HepG2 (cell line): ENCODE results near the gene NIP7. TPM values are rescaled to one million over a fixed set of nuclear protein-coding genes. Genes with fewer than 3 reads are reported as not detected.

ENCODE experiments used
- ATAC-seq: fragments of 200-7000 bp; cut with Tn5 transposase; 3 replicates; pipeline ENCODE4 v1.9.1; 2020; ENCODE audit warnings: mild to moderate bottlenecking, moderate library complexity
- BruUV-seq: library from RNA; stranded (reverse); fragments of 400-500 nt; replicated peaks from 2 replicates; lab custom pipeline; 2021; lab: Mats Ljungman, UMichigan
- CTCF ChIA-PET: fragments of 300-600 bp; formaldehyde crosslinking; extraction: SDS; loops from one replicate; lab custom pipeline; 2021; ENCODE audit warnings: low total read pairs, inconsistent platforms, low intra/inter-chr PET ratio; lab: Yijun Ruan, JAX
- POLR2A ChIA-PET: fragments of 350-600 bp; sonication (Branson Sonifier 250); formaldehyde crosslinking; loops from one replicate; lab custom pipeline; 2020; ENCODE audit warnings: antibody characterized with exemption, inconsistent platforms; lab: Yijun Ruan, JAX
- DNase-seq: peaks from one replicate; pipeline ENCODE4 v3.0.0-alpha.2; 2015; ENCODE audit warnings: low spot score
- FAIRE-seq: peaks from 3 replicates; lab custom pipeline; 2011; peaks lifted over from hg19 to GRCh38; lab: Jason Lieb, UNC
- H2AFZ ChIP-seq: one replicate; pipeline ENCODE4 v1.6.1; 2011; ENCODE audit warnings: low read length, inconsistent platforms
- H3K27ac ChIP-seq: fragments of 300-600 bp; 3 replicates; pipeline ENCODE4 v1.8.0; 2011; ENCODE audit warnings: mixed run types, mild to moderate bottlenecking, mixed read lengths, low read length, inconsistent platforms; ENCODE audit not compliant: insufficient read depth; ENCODE audit errors: extremely low read length
- H3K27me3 ChIP-seq, 2 experiments: fragments of 200-600 bp in 1 of 2; 2 replicates in 1 of 2; 3 replicates in 1 of 2; pipeline versions ENCODE4 v1.6.0 to v1.8.0; 2011; ENCODE audit warnings: low read length in 2 of 2, mild to moderate bottlenecking in 2 of 2, moderate library complexity in 2 of 2, inconsistent platforms in 1 of 2; ENCODE audit not compliant: insufficient read depth in 2 of 2, control insufficient read depth in 1 of 2
- H3K36me3 ChIP-seq, 2 experiments: fragments of 200-600 bp in 1 of 2; replicated peaks in 1 of 2; 2 replicates in 1 of 2; 3 replicates in 1 of 2; pipeline versions ENCODE4 v1.5.1 to v1.8.0; 2011; ENCODE audit warnings: low read length in 2 of 2, inconsistent platforms in 1 of 2; ENCODE audit not compliant: insufficient read depth in 2 of 2, control insufficient read depth in 1 of 2
- H3K4me1 ChIP-seq: 2 replicates; pipeline ENCODE4 v1.5.1; 2012; ENCODE audit warnings: low read length, inconsistent platforms; ENCODE audit not compliant: insufficient read depth
- H3K4me2 ChIP-seq: 2 replicates; pipeline ENCODE4 v1.6.0; 2011; ENCODE audit warnings: low read depth, low read length, inconsistent platforms
- H3K4me3 ChIP-seq, 3 experiments: fragments of 200-600 bp in 1 of 3; sonication (generic), shearing (Covaris generic) in 1 of 3; replicated peaks in 1 of 3; 2 replicates each; pipeline ENCODE4 v1.5.1; 2011 to 2016; ENCODE audit warnings: low read length in 3 of 3, inconsistent platforms in 2 of 3, low read depth in 2 of 3, mild to moderate bottlenecking in 2 of 3, control low read depth in 1 of 3, mixed read lengths in 1 of 3; ENCODE audit not compliant: insufficient read depth in 1 of 3
- H3K79me2 ChIP-seq: one replicate; pipeline ENCODE4 v1.6.1; 2011; ENCODE audit warnings: low read length, inconsistent platforms; ENCODE audit not compliant: insufficient read depth
- H3K9ac ChIP-seq: 2 replicates; pipeline ENCODE4 v1.6.0; 2011; ENCODE audit warnings: mild to moderate bottlenecking, low read depth, low read length, inconsistent platforms; ENCODE audit not compliant: insufficient read depth
- H3K9me3 ChIP-seq: 2 replicates; pipeline ENCODE4 v1.5.1; 2012; ENCODE audit warnings: mild to moderate bottlenecking, low read length
- H4K20me1 ChIP-seq: 2 replicates; pipeline ENCODE4 v1.6.0; 2011; ENCODE audit warnings: inconsistent platforms, mild to moderate bottlenecking, low read length, moderate library complexity; ENCODE audit not compliant: insufficient read depth
- ARNT ChIP-seq: fragments of 450-650 bp; IDR thresholded peaks from 2 replicates; pipeline ENCODE4 v1.6.1; 2017
- JUNB ChIP-seq: sonication (generic); formaldehyde crosslinking; IDR thresholded peaks from 2 replicates; pipeline ENCODE4 v1.8.0; 2022; ENCODE audit warnings: missing genetic modification reagents, mild to moderate bottlenecking, borderline replicate concordance
- POLR2A ChIP-seq, 2 experiments: IDR thresholded peaks; 2 replicates each; pipeline ENCODE4 v1.6.1; 2011; ENCODE audit warnings: low read depth in 2 of 2, low read length in 2 of 2, mild to moderate bottlenecking in 1 of 2, moderate library complexity in 1 of 2; ENCODE audit not compliant: insufficient read depth in 1 of 2
- SP140L ChIP-seq: sonication (generic); formaldehyde crosslinking; IDR thresholded peaks from 2 replicates; pipeline ENCODE4 v1.4.0; 2020; ENCODE audit warnings: missing genetic modification reagents, borderline replicate concordance
- TCF7 ChIP-seq: sonication (generic); IDR thresholded peaks from 2 replicates; pipeline ENCODE4 v1.6.1; 2016; ENCODE audit warnings: antibody characterized with exemption, low read depth
- ZNF558 ChIP-seq: sonication (generic); formaldehyde crosslinking; IDR thresholded peaks from 2 replicates; pipeline ENCODE4 v1.9.0; 2022; ENCODE audit warnings: mild to moderate bottlenecking, missing genetic modification reagents, borderline replicate concordance
- ZNF589 ChIP-seq: sonication (generic); formaldehyde crosslinking; conservative IDR thresholded peaks from 2 replicates; pipeline ENCODE4 v1.8.0; 2022; ENCODE audit warnings: mild to moderate bottlenecking, moderate library complexity, missing genetic modification reagents
- WGBS: methylation state at CpG from one replicate; pipeline ENCODE4 v1.1.6; 2017; ENCODE audit warnings: low lambda C conversion rate; 5-methylcytosine and 5-hydroxymethylcytosine counted together
- in situ Hi-C: cut with HindIII; loops from 2 replicates; pipeline ENCODE4 v1.10.0; 2017; ENCODE audit warnings: low pct_unique_long_range_greater_than_20kb; ENCODE audit not compliant: extremely low pct_ligation_motif_present
- intact Hi-C: fragments of 100-400 bp; cut with micrococcal nuclease; formaldehyde crosslinking; loops from one replicate; pipeline ENCODE4 v1.10.0; 2022; ENCODE audit not compliant: unreplicated experiment
- polyA plus RNA-seq, 8 experiments: library from polyadenylated mRNA; depleted of rRNA in 3 of 8; stranded (reverse) in 7 of 8; unstranded in 1 of 8; fragments of >200 nt; fragmentation: Illumina TruSeq in 4 of 8; extraction: Trizol in 4 of 8; gene quantifications; 2 replicates each; pipeline versions ENCODE4 v1.2.1 to v1.2.3, GENCODE V29; 2011 to 2016; ENCODE audit warnings: low read depth in 4 of 8, missing spikeins in 1 of 8, mixed read lengths in 1 of 8; ENCODE audit not compliant: insufficient read depth in 1 of 8
- total RNA-seq, 5 experiments: library from RNA; depleted of rRNA; stranded (reverse); fragments of >200 nt; fragmentation: Illumina TruSeq; extraction: Trizol; gene quantifications; 2 replicates each; pipeline ENCODE4 v1.2.3, GENCODE V29; 2016; ENCODE audit warnings: low read depth in 1 of 5
- TF ChIP-seq, protein P1 (sequence below): IDR thresholded peaks from 2 replicates; pipeline ENCODE4 v1.6.1; 2012; ENCODE audit warnings: low read depth, low read length, improper control_type of control experiment
- TF ChIP-seq, protein P2 (sequence below): sonication (generic); formaldehyde crosslinking; IDR thresholded peaks from 2 replicates; pipeline ENCODE4 v1.4.0; 2020; ENCODE audit warnings: low read depth, mild to moderate bottlenecking, missing genetic modification reagents
- TF ChIP-seq, protein P3 (sequence below): sonication (generic); formaldehyde crosslinking; IDR thresholded peaks from 2 replicates; pipeline ENCODE4 v1.4.0; 2020; ENCODE audit warnings: missing genetic modification reagents

The NIP7 gene
- total and polyA plus RNA-seq, 2 of the 13 experiments (the other 11 are each of a cell fraction or from before 2014, with no cell fraction given), result 15.3 to 114 TPM

DNA sequence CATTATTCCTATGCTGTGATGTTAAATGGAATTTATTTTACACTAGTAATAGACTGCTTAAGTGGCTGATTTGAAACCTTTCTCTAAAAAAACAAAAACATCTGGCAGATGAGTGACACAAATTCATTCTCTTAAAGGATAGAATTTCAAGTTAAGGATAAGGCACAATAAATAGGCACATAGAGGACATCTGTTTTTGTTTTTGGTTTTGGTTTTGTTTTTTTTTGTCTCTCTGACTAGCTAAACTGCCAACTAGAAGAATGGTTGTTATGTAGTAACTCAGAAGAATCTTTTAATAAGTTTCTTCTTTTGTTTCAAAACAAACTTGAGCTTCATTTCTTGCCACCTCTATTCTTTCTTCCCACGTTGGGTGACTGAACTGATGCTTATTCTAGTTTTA lies 33.5 kb upstream of the NIP7 start (continued):
- TF ChIP-seq SP140L (CRISPR knock-in tag), result no peak
- TF ChIP-seq, protein P1, sequence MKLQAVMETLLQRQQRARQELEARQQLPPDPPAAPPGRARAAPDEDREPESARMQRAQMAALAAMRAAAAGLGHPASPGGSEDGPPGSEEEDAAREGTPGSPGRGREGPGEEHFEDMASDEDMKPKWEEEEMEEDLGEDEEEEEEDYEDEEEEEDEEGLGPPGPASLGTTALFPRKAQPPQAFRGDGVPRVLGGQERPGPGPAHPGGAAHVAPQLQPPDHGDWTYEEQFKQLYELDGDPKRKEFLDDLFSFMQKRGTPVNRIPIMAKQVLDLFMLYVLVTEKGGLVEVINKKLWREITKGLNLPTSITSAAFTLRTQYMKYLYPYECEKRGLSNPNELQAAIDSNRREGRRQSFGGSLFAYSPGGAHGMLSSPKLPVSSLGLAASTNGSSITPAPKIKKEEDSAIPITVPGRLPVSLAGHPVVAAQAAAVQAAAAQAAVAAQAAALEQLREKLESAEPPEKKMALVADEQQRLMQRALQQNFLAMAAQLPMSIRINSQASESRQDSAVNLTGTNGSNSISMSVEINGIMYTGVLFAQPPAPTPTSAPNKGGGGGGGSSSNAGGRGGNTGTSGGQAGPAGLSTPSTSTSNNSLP, result no peak
- TF ChIP-seq ARNT, result no peak
- TF ChIP-seq ZNF589 (CRISPR knock-in tag), result no peak
- TF ChIP-seq POLR2A (IDR thresholded peaks at IDR 0.05; ENCODE audit: insufficient read depth in 1 of 2, low read depth in 2 of 2, low read length in 2 of 2), result no peak
- no peak for TF ChIP-seq JUNB (CRISPR knock-in tag)
- TF ChIP-seq, protein P2, sequence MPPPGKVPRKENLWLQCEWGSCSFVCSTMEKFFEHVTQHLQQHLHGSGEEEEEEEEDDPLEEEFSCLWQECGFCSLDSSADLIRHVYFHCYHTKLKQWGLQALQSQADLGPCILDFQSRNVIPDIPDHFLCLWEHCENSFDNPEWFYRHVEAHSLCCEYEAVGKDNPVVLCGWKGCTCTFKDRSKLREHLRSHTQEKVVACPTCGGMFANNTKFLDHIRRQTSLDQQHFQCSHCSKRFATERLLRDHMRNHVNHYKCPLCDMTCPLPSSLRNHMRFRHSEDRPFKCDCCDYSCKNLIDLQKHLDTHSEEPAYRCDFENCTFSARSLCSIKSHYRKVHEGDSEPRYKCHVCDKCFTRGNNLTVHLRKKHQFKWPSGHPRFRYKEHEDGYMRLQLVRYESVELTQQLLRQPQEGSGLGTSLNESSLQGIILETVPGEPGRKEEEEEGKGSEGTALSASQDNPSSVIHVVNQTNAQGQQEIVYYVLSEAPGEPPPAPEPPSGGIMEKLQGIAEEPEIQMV, result no peak

DNA sequence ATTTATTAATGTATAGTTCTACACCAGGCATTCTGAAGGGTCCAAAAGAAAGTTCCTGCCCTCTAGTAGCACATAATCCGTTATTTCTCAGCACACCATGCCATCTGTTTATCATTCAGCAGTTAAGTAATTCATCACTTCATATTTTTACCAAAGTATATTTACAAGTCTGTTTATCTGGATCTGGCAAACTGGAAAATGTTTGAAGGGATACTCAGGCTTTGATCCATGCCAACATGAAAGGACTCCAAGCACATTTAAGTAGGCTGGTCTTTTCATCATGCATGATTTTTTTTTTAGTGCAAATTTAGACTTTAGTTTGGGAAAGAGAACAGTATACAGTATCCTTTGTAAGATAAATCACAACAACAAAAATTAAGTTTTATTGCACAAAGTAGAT lies 32.5 kb upstream of the NIP7 start:
- 76% methylated on average over 1 of the region's 1 CpG for WGBS
- FAIRE-seq, result no peak
- BruUV-seq, result no TSS peak

More for the DNA sequence above, 32.5 kb upstream of the NIP7 start:
- Histone ChIP-seq H4K20me1 (0 out of 2 replicates have a peak, but pooled peaks cover 3% of the 10 kb centered on the region), H3K79me2 (peaks cover 4% of the 10 kb centered on the region), H3K4me3 (no peak overlapping the region), H3K27ac (no peak overlapping the region), H2AFZ (no peak overlapping the region), H3K27me3 (no peaks in the 10 kb centered on the region), H3K36me3 (peaks cover 2 to 4% of the 10 kb centered on the region in 2 experiments; a peak in 3 of 5 replicates), H3K9ac (no peak overlapping the region), H3K4me2 (no peak overlapping the region), H3K9me3 (no peaks in the 10 kb centered on the region), H3K4me1 (peaks cover 9% of the 10 kb centered on the region)
- ChIA-PET POLR2A (no interaction called here), CTCF (no interaction called here)
- ATAC-seq, result no peak
- DNase-seq, result no peak
- in situ Hi-C loops (no loop called here), intact Hi-C loops (no loop called here)
- TF ChIP-seq ZNF558 (CRISPR knock-in tag), result no peak
- TF ChIP-seq TCF7, result peak; percentile 41; the same call in 1 of the 2 replicates
- TF ChIP-seq, protein P3, sequence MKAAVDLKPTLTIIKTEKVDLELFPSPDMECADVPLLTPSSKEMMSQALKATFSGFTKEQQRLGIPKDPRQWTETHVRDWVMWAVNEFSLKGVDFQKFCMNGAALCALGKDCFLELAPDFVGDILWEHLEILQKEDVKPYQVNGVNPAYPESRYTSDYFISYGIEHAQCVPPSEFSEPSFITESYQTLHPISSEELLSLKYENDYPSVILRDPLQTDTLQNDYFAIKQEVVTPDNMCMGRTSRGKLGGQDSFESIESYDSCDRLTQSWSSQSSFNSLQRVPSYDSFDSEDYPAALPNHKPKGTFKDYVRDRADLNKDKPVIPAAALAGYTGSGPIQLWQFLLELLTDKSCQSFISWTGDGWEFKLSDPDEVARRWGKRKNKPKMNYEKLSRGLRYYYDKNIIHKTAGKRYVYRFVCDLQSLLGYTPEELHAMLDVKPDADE (CRISPR knock-in tag), result no peak
